Transverse colon (tissue), 4 donors: ENCODE results near the gene COL23A1. TPM values are rescaled to one million over a fixed set of nuclear protein-coding genes. Genes with fewer than 3 reads are reported as not detected.

Experiments used
- DNase-seq: peaks from one replicate; pipeline ENCODE4 v3.0.0-alpha.2; 2019
- H3K27ac ChIP-seq, 4 donors: fragments of 200-600 bp; sonication (generic); 2 replicates each; pipeline ENCODE4 v1.5.1; 2016 to 2018; ENCODE audit warnings: inconsistent platforms in 4 of 4
- H3K27me3 ChIP-seq: fragments of 200-600 bp; sonication (generic); 2 replicates; pipeline ENCODE4 v1.5.1; 2017; ENCODE audit warnings: inconsistent platforms
- H3K36me3 ChIP-seq, 4 donors: fragments of 200-600 bp; sonication (generic); 2 replicates each; pipeline ENCODE4 v1.5.1; 2017 to 2019; ENCODE audit warnings: inconsistent platforms in 4 of 4
- H3K4me1 ChIP-seq, 4 donors: fragments of 200-600 bp; sonication (generic); 2 replicates each; pipeline ENCODE4 v1.5.1; 2017 to 2020; ENCODE audit warnings: inconsistent platforms in 4 of 4
- H3K4me3 ChIP-seq, 4 donors: fragments of 200-600 bp; sonication (generic); 1 replicate in 1 of 4; 2 replicates in 3 of 4; pipeline versions ENCODE4 v1.5.1 to v1.6.1; 2017 to 2019; ENCODE audit warnings: inconsistent platforms in 4 of 4
- H3K9me3 ChIP-seq, 2 donors: fragments of 200-600 bp; sonication (generic); 2 replicates each; pipeline ENCODE4 v1.5.1; 2017 to 2019; ENCODE audit warnings: inconsistent platforms in 2 of 2
- CTCF ChIP-seq, 5 experiments: fragments of 200-600 bp in 3 of 5; fragments of 450-650 bp in 2 of 5; sonication (generic) in 3 of 5; IDR thresholded peaks; 1 replicate in 2 of 5; 2 replicates in 3 of 5; pipeline ENCODE4 v1.5.1; 2016 to 2017; ENCODE audit warnings: antibody characterized with exemption in 5 of 5, inconsistent platforms in 3 of 5, mild to moderate bottlenecking in 2 of 5, moderate library complexity in 1 of 5
- EP300 ChIP-seq: sonication (generic); formaldehyde crosslinking; IDR thresholded peaks from one replicate; pipeline ENCODE4 v1.6.1; 2017; ENCODE audit warnings: antibody characterized with exemption, low read depth
- POLR2A ChIP-seq: fragments of 450-650 bp; IDR thresholded peaks from one replicate; pipeline ENCODE4 v1.6.1; 2016; ENCODE audit warnings: antibody characterized with exemption, mild to moderate bottlenecking, moderate library complexity
- POLR2AphosphoS5 ChIP-seq, 3 donors: sonication (generic); formaldehyde crosslinking; IDR thresholded peaks; one replicate each; pipeline ENCODE4 v1.6.1; 2016; ENCODE audit warnings: antibody characterized with exemption in 3 of 3
- WGBS, 2 donors: methylation state at CpG; one replicate each; pipeline ENCODE4 v1.1.5; 2018; ENCODE audit warnings: low coverage in 1 of 2; 5-methylcytosine and 5-hydroxymethylcytosine counted together
- in situ Hi-C, 4 donors: fragments of 200-750 bp; cut with MboI; loops; one replicate each; pipeline versions ENCODE4 v1.15.0 to v1.15.1; 2017; ENCODE audit warnings: low sequenced_read_pairs in 3 of 4, low pct_ligation_motif_present in 1 of 4, low pct_unique_long_range_greater_than_20kb in 1 of 4
- intact Hi-C: fragments of 100-400 bp; cut with DNase I; formaldehyde crosslinking; loops from one replicate; pipeline ENCODE4 v1.15.1; 2023; ENCODE audit warnings: low total_unique reads
- total RNA-seq, 4 donors: library from RNA; depleted of rRNA; stranded (reverse); fragments of >200 nt; gene quantifications; one replicate each; pipeline ENCODE4 v1.1.0, GENCODE V29; 2016

Gene COL23A1
- total RNA-seq, 4 donors from 2014 or later, result 0.14 to 2.2 (median 1.4) TPM; not detected in 1

- H3K27ac ChIP-seq, result no peak overlapping the region
- peaks cover 13% of the 10 kb centered on the region for H3K27me3 ChIP-seq
- no peak for TF ChIP-seq CTCF (IDR thresholded peaks at IDR 0.05)
- in situ Hi-C loops (no loop called here), intact Hi-C loops (no loop called here)
- no peaks in the 10 kb centered on the region for H3K9me3 ChIP-seq
- no peaks in the 10 kb centered on the region for H3K4me1 ChIP-seq
- H3K4me3 ChIP-seq, result no peak overlapping the region
- DNase-seq, result no peak
- no peaks in the 10 kb centered on the region for H3K36me3 ChIP-seq
- WGBS, 2 donors, result 89 to 100% methylated on average over 2 to 11 of the region's 13 CpGs
Measured at GRCh38 chr5:178582291-178582690, 7.9 kb downstream of the COL23A1 start.

- peaks cover 13% of the 10 kb centered on the region for H3K27me3 ChIP-seq
- no peak for DNase-seq
- no peak overlapping the region for H3K4me3 ChIP-seq
- TF ChIP-seq POLR2A, result no peak
- TF ChIP-seq EP300, result no peak
- TF ChIP-seq POLR2AphosphoS5 (IDR thresholded peaks at IDR 0.05), result no peak
- no peak for TF ChIP-seq CTCF (IDR thresholded peaks at IDR 0.05)
- no peak overlapping the region for H3K27ac ChIP-seq
- intact Hi-C loops, result no loop called here
- H3K9me3 ChIP-seq, result no peaks in the 10 kb centered on the region
- no peaks in the 10 kb centered on the region for H3K4me1 ChIP-seq
- 75 to 82% methylated on average over 3 of the region's 3 CpGs for WGBS, 2 donors
- H3K36me3 ChIP-seq, result no peaks in the 10 kb centered on the region
- in situ Hi-C loops, result no loop called here
Measured at GRCh38 chr5:178581621-178582020, 8.6 kb downstream of the COL23A1 start.

GRCh38 chr5:178580271-178580955 is 9.8 kb downstream of the COL23A1 start:
- Histone ChIP-seq H3K36me3 (no peaks in the 10 kb centered on the region), H3K9me3 (no peaks in the 10 kb centered on the region), H3K27ac (no peak overlapping the region), H3K4me3 (no peak overlapping the region), H3K4me1 (no peaks in the 10 kb centered on the region), H3K27me3 (peaks cover 23% of the 10 kb centered on the region)
- in situ Hi-C loops, result no loop called here
- WGBS, 2 donors, result 75 to 81% methylated on average over 8 to 15 of the region's 15 CpGs
- intact Hi-C loops, result no loop called here
- TF ChIP-seq POLR2AphosphoS5 (IDR thresholded peaks at IDR 0.05) (no peak), EP300 (no peak), POLR2A (no peak), CTCF (IDR thresholded peaks at IDR 0.05) (no peak)
- DNase-seq, result no peak

GRCh38 chr5:178577944-178578343 is 12.2 kb downstream of the COL23A1 start:
- Histone ChIP-seq H3K4me1 (no peaks in the 10 kb centered on the region), H3K27me3 (peaks cover 27% of the 10 kb centered on the region), H3K36me3 (no peaks in the 10 kb centered on the region), H3K27ac (no peak overlapping the region), H3K4me3 (no peak overlapping the region), H3K9me3 (no peaks in the 10 kb centered on the region)
- intact Hi-C loops (no loop called here), in situ Hi-C loops (no loop called here)
- no peak for DNase-seq
- WGBS, 2 donors, result 89% methylated on average over 7 of the region's 7 CpGs; no CpG with 5 or more reads in 1 of the 2 donors
- TF ChIP-seq POLR2A (no peak), CTCF (IDR thresholded peaks at IDR 0.05) (no peak), POLR2AphosphoS5 (IDR thresholded peaks at IDR 0.05) (no peak), EP300 (no peak)
